Measurements from ENCODE around the gene RUNX2.

The RUNX2 gene

GRCh38 chr6:45351667-45352066, 23.5 kb downstream of the RUNX2 start:
- DNase-seq (ENCODE audit: low read depth): no peak

- no peak for DNase-seq (ENCODE audit: low read depth)
Measured at GRCh38 chr6:45353654-45354053, 25.5 kb downstream of the RUNX2 start.

DNA sequence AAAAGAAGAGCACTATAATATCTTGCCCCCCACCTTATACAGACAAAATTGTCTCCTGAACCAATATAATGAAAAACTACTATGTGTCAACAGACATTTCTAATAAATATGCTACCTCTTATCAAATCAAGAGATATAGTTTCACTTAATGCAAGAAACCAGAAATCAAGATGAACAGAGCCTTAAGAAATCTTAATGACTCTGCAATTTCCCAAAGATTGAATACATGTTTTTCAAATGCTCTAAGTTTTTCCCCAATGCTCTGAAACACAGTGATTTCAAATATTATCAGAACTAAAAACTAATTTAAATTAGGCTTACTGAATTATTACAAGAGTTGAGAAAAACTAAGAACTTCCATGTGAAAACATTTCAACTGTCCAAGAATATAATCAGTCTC, 36.3 kb downstream of the RUNX2 start:
- no peak for DNase-seq (ENCODE audit: low read depth)

GRCh38 chr6:45365036-45365435, 36.9 kb downstream of the RUNX2 start:
- no peak for DNase-seq (ENCODE audit: low read depth)

- no peak for DNase-seq (ENCODE audit: low read depth)
Measured at GRCh38 chr6:45366534-45366933, 38.4 kb downstream of the RUNX2 start.

- DNase-seq (ENCODE audit: low read depth): no peak
Measured at GRCh38 chr6:45367999-45368398, 39.9 kb downstream of the RUNX2 start.

DNA sequence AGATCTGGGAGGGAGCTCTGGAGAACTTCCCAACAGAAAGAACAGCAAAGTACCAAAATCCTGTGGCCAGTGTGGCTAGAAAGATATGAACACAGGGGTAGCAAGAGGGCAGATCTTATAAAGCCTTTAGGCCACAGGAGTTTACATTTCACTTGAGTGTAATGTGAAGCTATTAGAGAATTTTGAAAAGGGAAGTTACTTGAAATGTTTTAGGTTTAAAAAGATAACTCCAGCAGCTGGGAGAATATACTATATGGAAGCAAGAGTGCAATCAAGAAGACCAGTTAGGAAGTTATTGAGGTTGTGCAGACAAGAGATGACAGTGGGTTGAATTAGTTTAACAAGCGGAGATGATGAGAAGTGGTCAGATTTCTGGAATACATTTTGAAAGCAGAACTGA, 41.7 kb downstream of the RUNX2 start:
- DNase-seq (ENCODE audit: low read depth): no peak

DNA sequence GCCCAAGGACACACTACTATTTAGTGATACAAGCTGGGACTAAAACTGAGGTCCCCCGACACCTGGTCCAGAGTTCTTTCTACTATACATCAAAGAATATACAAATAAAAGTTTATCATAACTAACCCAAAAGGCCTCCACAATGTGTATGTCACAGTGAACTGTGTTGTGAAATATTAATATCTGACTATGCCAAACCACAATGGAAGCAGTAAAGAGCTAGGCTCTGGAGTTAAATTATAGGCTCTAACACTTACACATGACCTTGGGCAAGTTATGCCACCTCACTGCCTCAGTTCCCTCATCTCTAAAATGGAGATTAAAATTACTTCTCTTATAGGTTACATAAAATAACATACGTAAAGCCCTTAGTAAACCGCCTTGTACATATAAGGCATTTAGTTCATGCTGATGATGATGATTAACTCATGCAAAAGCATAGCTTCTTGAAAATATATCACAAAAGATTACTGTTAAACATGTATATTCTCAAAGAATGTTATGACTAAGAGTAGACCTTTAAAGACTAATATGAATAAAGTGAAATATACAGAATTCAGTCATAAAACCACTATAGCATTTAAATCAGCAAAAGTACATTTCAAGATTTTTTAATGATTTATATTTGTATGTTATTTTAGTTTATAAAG, 43.9 kb downstream of the RUNX2 start:
- no peak for DNase-seq (ENCODE audit: low read depth)

DNA sequence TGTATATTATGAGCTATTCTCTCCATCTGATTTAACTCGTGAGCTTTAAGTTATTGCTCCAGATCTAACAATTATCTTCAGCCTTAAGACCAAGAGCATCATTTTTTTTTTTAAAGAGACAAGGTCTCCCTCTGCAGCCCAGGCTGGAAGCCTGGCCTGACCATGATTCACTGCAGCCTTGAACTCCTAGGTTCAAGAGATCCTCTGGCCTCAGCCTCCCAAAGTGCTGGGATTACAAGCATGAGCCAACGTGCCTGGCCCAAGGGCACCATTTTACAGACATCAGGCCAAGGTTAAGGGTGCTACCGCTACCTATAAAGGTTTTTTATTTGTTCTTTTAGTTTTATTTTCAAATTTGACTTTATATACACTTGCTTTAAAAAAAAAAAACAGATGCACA, 47.3 kb downstream of the RUNX2 start:
- no peak for DNase-seq (ENCODE audit: low read depth)

DNA sequence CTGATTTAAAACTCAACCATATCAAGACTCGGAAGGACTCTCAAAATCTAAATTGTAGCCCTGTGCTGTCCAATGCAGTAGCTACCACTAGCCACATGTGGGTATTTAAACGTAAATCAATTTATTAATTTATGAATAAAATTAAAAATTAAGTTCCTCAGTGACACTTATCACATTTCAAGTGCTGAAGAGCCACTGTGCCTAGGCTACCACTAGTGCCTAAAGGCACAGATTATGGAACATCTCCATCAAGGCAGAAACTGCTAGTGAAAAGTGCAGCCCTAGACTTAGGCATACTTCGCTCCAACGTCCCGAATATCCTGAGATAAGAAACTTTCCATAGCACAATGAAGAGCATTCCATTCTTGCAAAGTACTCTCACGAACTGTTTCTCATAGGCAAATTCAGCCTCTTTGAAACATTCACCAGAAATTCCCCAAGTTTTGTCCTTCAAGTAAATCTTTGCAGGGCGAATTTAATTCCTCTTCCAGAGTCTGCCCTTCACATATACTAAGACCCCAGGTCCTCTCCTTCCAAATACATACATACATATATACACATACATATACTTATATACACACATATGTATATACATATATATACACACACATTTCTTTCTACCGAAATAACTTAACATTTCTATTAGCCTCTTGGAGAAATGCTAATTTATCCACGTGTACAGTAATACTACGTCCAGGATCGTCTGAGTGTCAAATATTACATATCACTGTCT, 48.3 kb downstream of the RUNX2 start:
- DNase-seq (ENCODE audit: low read depth): no peak

DNA sequence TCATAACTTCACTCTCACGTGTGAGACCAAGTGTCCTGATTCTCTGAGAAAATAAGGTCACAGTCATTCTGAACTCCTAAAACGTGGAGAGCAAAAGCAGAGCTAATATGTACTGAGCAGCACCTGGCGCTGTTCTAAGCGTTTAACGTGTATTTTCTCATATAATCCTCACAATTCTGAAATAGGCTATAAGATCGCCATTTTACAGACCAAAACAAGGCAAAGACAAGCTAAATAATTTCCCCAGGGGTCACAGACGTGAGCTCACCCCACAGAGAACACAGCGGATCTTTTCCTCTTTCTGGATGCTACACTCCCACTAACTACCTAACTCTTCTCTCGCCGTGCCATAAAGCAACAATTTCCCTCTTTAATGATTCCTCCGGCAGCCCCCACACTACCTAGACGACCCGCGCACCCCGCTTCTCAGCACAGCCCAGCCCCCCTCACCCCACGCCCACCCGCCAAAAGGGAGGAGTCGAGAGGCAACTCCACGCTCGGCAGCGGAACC, 49.0 kb downstream of the RUNX2 start:
- no peak for DNase-seq (ENCODE audit: low read depth)

GRCh38 chr6:45377554-45378333, 49.6 kb downstream of the RUNX2 start, which contains the start of gene SUPT3H:
Gene SUPT3H (minus strand): TSS chr6:45377934.
- DNase-seq (ENCODE audit: low read depth): peak; percentile 95

- no peak for DNase-seq (ENCODE audit: low read depth)
Measured at GRCh38 chr6:45378334-45378926, 50.3 kb downstream of the RUNX2 start.

- no peak for DNase-seq (ENCODE audit: low read depth)
Measured at GRCh38 chr6:45382391-45382790, 54.3 kb downstream of the RUNX2 start.

- DNase-seq (ENCODE audit: low read depth): no peak
Measured at GRCh38 chr6:45386501-45386900, 58.4 kb downstream of the RUNX2 start.

- DNase-seq (ENCODE audit: low read depth): no peak
Measured at GRCh38 chr6:45387236-45387635, 59.1 kb downstream of the RUNX2 start.

DNA sequence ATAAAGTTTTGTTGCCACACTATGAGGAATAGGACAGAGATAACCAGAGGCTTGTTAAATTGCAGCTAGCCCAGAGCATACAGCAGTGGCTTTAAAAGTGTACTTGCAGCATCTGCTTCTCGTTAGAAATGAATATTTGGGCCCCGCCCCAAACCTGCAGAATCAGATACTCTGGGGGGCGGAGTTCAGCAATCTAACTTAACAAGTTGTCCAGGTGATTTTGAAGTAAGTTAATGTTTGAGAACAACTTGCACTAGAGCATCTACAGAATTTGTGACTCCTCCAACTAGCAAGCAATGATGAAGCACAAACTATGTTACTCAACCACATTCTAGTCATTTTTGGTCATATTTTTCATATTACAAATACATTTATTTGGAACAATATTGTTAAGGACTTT, 60.2 kb downstream of the RUNX2 start:
- no peak for DNase-seq (ENCODE audit: low read depth)

DNA sequence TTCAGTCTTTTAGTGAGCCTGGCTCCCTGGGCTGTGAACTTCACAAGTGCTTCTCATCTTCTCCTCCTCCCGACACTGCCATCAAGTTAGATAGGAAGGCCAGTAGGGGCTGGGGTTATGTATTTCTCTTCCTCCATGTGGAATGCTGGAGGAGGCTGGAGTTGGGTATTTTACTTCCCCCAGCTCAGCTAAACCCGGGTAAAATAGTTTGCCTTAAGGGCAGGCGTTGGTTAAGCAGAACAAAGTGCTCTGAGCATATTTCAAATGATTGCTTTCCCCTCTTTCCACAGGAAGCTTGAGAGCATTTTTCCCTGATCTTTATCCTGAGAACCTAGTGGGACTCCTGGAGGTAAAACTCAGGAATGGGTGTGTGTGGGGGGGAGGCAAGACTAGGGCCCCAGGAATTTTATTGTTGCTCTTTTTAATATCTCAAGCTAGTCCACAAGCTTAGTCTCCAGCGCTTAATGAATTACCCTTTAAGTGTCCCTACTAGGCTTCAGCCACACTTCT, 66.5 kb downstream of the RUNX2 start:
- no peak for DNase-seq (ENCODE audit: low read depth)

GRCh38 chr6:45398075-45398813, 70.1 kb downstream of the RUNX2 start:
- DNase-seq (ENCODE audit: low read depth): no peak

DNA sequence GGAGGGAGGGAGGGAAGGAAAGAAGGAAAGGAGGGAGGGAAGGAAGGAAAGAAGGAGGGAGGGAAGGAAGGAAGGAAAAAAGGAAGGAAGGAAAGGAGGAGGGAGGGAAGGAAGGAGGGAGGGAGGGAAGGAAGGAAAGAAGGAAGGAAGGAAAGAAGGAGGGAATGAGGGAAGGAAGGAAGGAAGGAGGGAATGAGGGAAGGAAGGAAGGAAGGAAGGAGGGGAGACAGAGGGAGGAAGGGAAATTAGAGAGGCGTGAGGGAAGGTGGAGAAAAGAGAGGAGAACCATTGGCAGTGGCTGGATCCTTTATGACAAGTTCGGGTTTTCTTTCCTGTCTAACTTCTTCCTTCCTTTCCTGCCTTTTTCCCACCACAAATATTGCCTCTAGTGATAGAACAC, 71.9 kb downstream of the RUNX2 start:
- DNase-seq (ENCODE audit: low read depth): no peak

- no peak for DNase-seq (ENCODE audit: low read depth)
Measured at GRCh38 chr6:45411959-45412358, 83.8 kb downstream of the RUNX2 start.
